HG03039 (cell line): ENCODE results near the gene CDC42BPG.

Experiments used
- ATAC-seq: cut with Tn5 transposase; IDR thresholded peaks from one replicate; pipeline ENCODE4 v1.9.1; 2021; ENCODE audit warnings: mild to moderate bottlenecking, moderate library complexity; ENCODE audit not compliant: unreplicated experiment

The CDC42BPG gene

DNA sequence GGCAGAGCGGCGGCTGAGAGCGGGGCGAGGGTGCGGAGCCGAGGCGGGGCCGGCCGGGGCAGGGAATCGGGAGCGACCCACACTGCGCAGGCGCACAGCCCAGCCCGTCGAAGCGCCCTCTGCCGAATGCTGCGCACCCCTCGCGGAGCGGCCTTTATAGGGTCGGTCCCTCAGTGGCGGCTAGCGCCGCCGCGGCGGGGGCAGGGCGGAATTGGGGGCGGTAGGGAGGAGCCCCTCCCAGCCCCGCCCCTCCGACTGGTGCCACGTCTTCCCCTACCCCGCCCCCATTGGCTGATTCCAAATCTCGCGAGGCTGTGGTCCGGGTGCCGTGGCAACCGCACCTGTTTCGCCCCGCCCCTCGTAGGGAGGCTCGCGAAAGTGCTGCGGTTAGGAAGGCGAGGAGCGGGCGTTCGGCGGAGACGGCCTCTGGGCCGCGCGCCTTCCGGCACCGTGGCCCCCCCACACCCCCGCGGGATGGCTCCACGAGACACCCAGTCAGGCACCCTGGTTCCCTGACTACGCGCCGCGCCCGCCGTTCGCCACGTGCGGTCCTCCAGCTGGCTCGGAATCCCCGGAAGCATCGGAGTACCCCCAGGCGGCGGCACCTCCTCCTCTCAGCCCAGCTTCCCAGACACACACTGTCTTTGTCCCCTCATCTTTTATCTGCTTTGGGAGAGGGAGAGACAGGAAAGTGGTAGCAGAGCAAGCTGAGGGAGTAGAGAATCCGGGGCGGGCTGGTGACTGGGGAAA lies 34.2 kb upstream of the CDC42BPG start, which contains the start of gene EHD1:
Gene EHD1, minus strand, starts transcription at position 128 of the 750 bp plus-strand sequence. CDS start 157 bp downstream, outside the sequence.
- peak; percentile 64 for ATAC-seq

DNA sequence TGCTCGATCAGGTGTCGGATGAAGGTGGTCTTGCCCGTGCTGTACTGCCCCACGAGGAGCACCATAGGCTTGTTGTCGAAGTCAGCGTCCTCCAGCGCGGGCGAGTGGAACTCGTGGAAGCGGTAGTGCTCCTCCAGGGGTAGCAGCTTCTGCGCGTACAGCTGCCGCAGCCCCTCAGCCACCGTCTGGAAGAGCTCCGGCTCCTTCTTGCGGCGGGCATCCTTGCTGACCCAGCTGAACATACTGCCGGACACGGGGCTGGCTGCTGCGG lies 33.7 kb upstream of the CDC42BPG start:
- ATAC-seq: no peak

GRCh38 chr11:64877390-64878222 lies 33.2 kb upstream of the CDC42BPG start:
- no peak for ATAC-seq

DNA sequence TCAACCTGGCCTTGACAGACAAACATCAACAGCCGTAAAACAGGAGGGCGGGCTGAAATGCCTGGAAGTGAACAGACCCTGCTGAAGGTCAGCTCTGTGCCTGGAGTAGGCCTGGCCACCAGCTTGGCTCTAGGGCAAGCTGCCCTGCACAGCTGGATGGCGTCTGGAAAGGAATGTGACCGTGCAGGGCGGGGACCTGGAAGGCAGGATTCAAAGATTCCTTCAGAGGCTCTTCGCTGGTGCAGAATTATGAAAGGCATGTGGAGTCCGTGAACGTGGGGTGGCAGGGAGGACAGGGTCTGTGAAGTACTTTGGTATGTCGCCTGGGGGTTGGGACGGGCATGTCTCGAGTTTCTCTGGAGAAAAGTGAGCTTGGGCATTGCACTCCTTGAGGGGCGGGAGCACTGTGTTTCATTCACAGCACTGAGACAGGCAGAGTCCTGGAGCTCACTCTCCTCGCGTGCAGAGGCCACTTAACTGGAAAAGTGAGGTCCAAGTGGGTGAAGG lies 32.4 kb upstream of the CDC42BPG start:
- no peak for ATAC-seq

DNA sequence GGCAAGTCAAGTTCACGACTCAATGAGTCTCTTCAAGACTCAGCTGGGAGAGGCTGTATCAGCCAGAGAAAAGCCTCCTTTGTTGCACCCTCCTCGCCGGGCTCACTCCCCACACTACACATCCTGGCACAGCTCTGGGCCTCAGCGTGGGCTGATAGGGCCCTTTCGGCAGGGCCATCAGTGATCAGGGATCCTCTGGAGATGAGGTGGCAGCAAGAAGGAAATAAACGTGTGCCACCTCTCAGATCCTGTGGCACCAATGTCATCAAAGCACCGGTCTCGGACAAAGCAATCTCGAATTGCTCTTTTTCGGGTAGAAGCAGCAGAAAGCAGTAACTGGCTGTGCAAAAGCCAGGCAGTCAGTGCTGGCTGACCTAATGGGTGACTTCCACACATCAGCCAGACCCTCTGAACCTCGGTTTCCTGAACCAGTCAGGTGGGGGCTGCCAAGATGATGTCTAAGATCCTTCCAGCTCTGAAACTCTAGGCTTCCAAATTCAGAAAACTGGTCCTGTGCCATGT lies 31.8 kb upstream of the CDC42BPG start:
- ATAC-seq: no peak

DNA sequence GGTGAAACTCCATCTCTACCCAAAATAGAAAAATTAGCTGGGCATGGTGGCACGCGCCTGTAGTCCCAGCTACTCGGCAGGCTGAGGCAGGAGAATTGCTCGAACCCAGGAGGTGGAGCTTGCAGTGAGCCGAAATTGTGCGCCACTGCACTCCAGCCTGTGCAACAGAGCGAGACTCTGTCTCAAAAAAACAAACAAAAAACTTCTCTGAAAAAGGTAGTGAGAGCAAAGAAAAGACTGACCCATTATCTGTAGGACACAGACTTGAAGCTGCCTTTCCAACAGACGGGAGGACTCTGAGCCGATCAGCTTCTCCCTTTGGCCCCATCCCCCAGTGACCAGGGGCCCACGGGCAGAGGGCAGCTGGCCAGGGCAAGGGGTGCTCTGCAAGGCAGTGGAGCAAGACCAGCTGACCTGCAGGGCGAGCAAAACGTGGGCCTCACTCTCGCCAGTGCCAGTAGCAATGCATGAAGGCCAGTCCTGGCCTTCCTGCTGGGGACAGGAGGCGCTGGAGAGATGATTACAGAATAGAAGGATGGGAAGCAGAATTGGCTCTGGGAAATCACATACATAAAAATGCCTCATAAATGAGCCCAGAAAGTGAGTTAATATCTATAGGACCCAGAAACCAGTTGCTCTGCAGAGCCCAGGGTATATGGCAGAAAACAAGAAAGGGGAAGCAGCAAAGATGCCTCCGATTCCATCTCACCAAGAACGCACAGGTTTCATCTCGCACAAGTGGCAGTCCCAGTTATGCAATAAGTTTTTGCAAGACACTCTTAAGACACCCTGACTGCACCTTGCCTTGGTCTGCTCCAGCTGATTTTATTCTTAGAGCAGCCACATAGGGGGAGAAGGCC lies 31.1 kb upstream of the CDC42BPG start:
- ATAC-seq: no peak

- no peak for ATAC-seq
Measured at GRCh38 chr11:64874308-64875240, 30.1 kb upstream of the CDC42BPG start.

GRCh38 chr11:64872790-64873488 lies 28.5 kb upstream of the CDC42BPG start:
- ATAC-seq: no peak

- no peak for ATAC-seq
Measured at GRCh38 chr11:64871492-64871891, 27.0 kb upstream of the CDC42BPG start.

DNA sequence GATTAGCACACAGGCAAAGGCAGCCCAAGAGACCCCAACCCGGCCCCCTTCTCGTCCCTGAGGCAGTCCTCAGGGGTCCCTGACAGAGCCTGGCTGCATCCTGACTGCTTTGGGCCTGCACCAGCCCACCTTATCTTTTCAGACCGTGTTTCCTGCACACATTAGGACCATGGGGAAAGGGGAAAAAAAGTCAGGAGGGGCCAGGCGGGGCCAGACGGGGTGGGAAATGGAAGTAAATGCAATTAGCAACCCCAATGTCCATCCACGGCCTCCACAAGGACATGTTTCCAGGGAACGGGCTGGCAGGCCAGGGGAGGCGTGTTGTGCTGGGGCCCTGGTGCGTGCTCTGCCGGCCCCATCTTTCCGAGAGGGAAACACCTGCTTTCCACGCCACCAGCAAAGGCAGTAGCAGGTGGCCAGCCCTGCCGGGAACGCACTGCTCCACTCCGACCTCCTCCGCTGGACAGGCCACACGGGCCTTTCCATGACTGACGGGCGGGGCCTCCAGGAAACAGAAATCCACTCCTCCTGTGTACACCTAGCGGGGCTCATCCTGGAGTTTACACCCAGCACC lies 26.5 kb upstream of the CDC42BPG start:
- ATAC-seq: no peak

GRCh38 chr11:64870176-64870892 lies 25.9 kb upstream of the CDC42BPG start:
- ATAC-seq: no peak

DNA sequence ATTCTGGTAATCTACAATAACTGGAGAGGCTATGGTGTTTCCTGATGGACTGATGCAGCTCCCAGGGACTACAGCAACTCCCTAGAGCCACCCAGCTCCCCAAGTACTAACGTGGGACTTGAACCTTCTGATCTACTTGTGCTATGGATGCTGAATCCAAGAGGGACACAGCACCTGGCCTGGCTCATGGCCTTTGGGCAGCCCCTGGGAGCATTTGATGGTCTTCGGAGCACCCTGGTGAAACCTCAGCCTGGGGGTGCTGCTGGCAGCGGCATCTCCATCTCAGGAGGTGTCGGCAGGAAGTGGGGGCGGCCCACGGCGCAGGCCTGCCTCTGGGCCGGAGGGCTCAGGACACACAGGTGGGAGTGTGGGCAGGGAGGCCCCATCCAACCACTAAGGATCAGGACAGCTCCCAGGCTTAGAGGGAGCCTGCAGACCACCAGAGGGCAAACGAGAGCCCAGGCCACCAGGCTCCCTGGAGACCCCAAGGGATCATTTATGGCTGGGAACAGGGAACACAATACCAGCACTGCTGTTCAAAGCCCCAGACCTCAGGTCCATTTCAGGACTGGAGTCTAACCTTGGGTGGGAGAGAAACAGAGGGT lies 25.2 kb upstream of the CDC42BPG start:
- no peak for ATAC-seq

DNA sequence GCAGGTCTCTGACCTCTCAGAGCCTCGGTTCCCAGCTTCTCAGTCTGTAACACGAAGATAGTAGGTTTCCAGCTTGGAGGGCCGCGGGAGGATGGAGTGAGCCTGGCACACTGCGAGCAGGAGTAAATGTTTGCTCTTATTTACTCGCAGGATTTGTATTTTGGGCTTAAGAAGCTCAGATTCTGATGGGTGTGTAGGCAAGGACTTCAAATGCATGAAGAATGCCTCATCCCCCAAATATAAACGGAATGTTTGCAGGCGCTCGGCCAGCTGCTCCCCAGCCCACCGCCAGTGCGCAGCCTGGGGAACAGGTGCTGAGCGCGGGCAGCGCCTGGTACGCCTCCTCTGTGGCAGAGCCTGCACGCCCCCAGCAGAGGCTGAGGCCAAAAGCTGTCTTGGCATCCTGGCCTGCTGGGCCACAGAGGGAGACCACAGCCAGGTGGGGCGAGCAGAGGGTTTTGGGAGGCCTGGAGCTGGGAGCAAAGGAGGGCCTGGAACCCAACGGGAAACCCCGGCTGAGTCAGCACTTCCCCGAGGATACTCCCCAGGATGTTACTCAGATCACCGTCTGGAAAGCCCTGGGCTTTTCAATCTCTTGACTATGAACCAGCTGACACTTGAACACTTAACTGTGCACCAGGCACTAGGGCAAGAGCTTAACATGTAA lies 24.6 kb upstream of the CDC42BPG start:
- ATAC-seq: no peak

GRCh38 chr11:64867748-64868462 lies 23.5 kb upstream of the CDC42BPG start:
- ATAC-seq: no peak

- no peak for ATAC-seq
Measured at GRCh38 chr11:64866173-64866491, 21.7 kb upstream of the CDC42BPG start.

GRCh38 chr11:64865286-64866172 lies 21.1 kb upstream of the CDC42BPG start:
- ATAC-seq: no peak
